ENCODE measurements around the gene OR52M1.

- no peak for TF ChIP-seq CTCF (IDR thresholded peaks at IDR 0.05)
- TF ChIP-seq POLR2A (IDR thresholded peaks at IDR 0.05; ENCODE audit: low read depth), result no peak
- TF ChIP-seq POLR2AphosphoS5 (IDR thresholded peaks at IDR 0.05), result no peak
Measured at GRCh38 chr11:4551346-4551979, 6.5 kb downstream of the OR52M1 start.
